ENCODE measurements around the gene CNKSR1. TPM values are rescaled to one million over a fixed set of nuclear protein-coding genes. Genes with fewer than 3 reads are reported as not detected.
"Not testable (repeated sequence)": the region's sequence is repeated elsewhere in the genome, so short reads cannot be mapped to it uniquely, and the experiment has no call there.

The CNKSR1 gene
- total RNA-seq, 6 experiments from 2014 or later = 0.19 to 0.57 (median 0.33) TPM

GRCh38 chr1:26225033-26225831 is 47.9 kb downstream of the CNKSR1 start:
- peaks cover 51% of the 10 kb centered on the region for H3K27me3 Mint-ChIP-seq (ENCODE audit: insufficient read depth)
- peaks cover 7% of the 10 kb centered on the region for H3K4me1 Mint-ChIP-seq (ENCODE audit: low read depth)
- H3K4me3 Mint-ChIP-seq = peak overlapping the region; percentile 48
- DNase-seq = no peak
- H3K9me3 Mint-ChIP-seq = no peaks in the 10 kb centered on the region
- no peaks in the 10 kb centered on the region for H3K36me3 Mint-ChIP-seq (ENCODE audit: low read depth)
- no peak for TF ChIP-seq CTCF (IDR thresholded peaks at IDR 0.05)
- no peak overlapping the region for H3K27ac Mint-ChIP-seq

- DNase-seq; H3K36me3 Mint-ChIP-seq (ENCODE audit: low read depth); H3K4me3 Mint-ChIP-seq; H3K27ac Mint-ChIP-seq; H3K9me3 Mint-ChIP-seq: not testable (repeated sequence)
- peaks cover 21% of the 10 kb centered on the region for H3K27me3 Mint-ChIP-seq (ENCODE audit: insufficient read depth)
- peaks cover 20% of the 10 kb centered on the region for H3K4me1 Mint-ChIP-seq (ENCODE audit: low read depth)
Observed at GRCh38 chr1:26230682-26231081, 53.4 kb downstream of the CNKSR1 start.

- DNase-seq = peak; percentile 96
- Mint-ChIP-seq H3K36me3 (ENCODE audit: low read depth) (peaks cover 5% of the 10 kb centered on the region; the same call in 1 of the 2 replicates), H3K9me3 (no peaks in the 10 kb centered on the region), H3K4me3 (peak within 1 kb of the TSS; percentile 97), H3K27me3 (ENCODE audit: insufficient read depth) (peaks cover 4% of the 10 kb centered on the region), H3K27ac (peak within 1 kb of the TSS; percentile 92), H3K4me1 (ENCODE audit: low read depth) (peaks cover 37% of the 10 kb centered on the region)
- peak; percentile 86 for TF ChIP-seq CTCF (IDR thresholded peaks at IDR 0.05)
Observed at GRCh38 chr1:26233903-26234643, 56.8 kb downstream of the CNKSR1 start, which contains the start of gene CEP85. CEP85 (plus strand) TSS chr1:26234200; CDS start chr1:26239784, 5,584 bp downstream.

- DNase-seq = no peak
- peaks cover 42% of the 10 kb centered on the region for H3K4me1 Mint-ChIP-seq (ENCODE audit: low read depth)
- peak overlapping the region; percentile 97 for H3K4me3 Mint-ChIP-seq
- no peaks in the 10 kb centered on the region for H3K9me3 Mint-ChIP-seq
- TF ChIP-seq CTCF (IDR thresholded peaks at IDR 0.05) = no peak; the same call in 1 of the 2 replicates
- peak overlapping the region; percentile 92 for H3K27ac Mint-ChIP-seq
- H3K36me3 Mint-ChIP-seq (ENCODE audit: low read depth) = peaks cover 5% of the 10 kb centered on the region; the same call in 1 of the 2 replicates
- peaks cover 4% of the 10 kb centered on the region for H3K27me3 Mint-ChIP-seq (ENCODE audit: insufficient read depth)
Observed at GRCh38 chr1:26234644-26235370, 57.5 kb downstream of the CNKSR1 start.

- H3K27me3 Mint-ChIP-seq (ENCODE audit: insufficient read depth) = peaks cover 1% of the 10 kb centered on the region
- no peak for TF ChIP-seq CTCF (IDR thresholded peaks at IDR 0.05)
- H3K4me3 Mint-ChIP-seq = no peak overlapping the region
- peaks cover 5% of the 10 kb centered on the region; the same call in 1 of the 2 replicates for H3K36me3 Mint-ChIP-seq (ENCODE audit: low read depth)
- peaks cover 46% of the 10 kb centered on the region for H3K4me1 Mint-ChIP-seq (ENCODE audit: low read depth)
- no peak for DNase-seq
- peak overlapping the region; percentile 64 for H3K27ac Mint-ChIP-seq
- H3K9me3 Mint-ChIP-seq = no peaks in the 10 kb centered on the region
Observed at GRCh38 chr1:26237230-26237966, 60.1 kb downstream of the CNKSR1 start.

Other genes starting within 250 kb of the CNKSR1 start
- gene PAFAH2, start 179.4 kb upstream of the CNKSR1 start, total RNA-seq (2021; fragmentation: NEBNext Ultra II Directional; extraction: Animal tissue kit (Norgen Biotek cat#: 25700)) = 10 to 100 TPM in 3 of 6 experiments, 1 to 10 TPM in 3; 9.4 to 14.0 (median 10.0) TPM
- gene EXTL1, start 155.7 kb upstream of the CNKSR1 start, total RNA-seq (2021; fragmentation: NEBNext Ultra II Directional; extraction: Animal tissue kit (Norgen Biotek cat#: 25700)) = 10 to 100 TPM in 3 of 6 experiments, 1 to 10 TPM in 3; 8.1 to 22.9 (median 9.4) TPM
- not detected for gene SLC30A2, start 131.4 kb upstream of the CNKSR1 start, total RNA-seq (2021; fragmentation: NEBNext Ultra II Directional; extraction: Animal tissue kit (Norgen Biotek cat#: 25700))
- not detected for gene TRIM63, start 109.9 kb upstream of the CNKSR1 start, total RNA-seq (2021; fragmentation: NEBNext Ultra II Directional; extraction: Animal tissue kit (Norgen Biotek cat#: 25700))
- gene PDIK1L, start 65.7 kb upstream of the CNKSR1 start, total RNA-seq (2021; fragmentation: NEBNext Ultra II Directional; extraction: Animal tissue kit (Norgen Biotek cat#: 25700)) = 1 to 10 TPM; 2.5 to 4.4 (median 3.8) TPM
- not detected for gene FAM110D, start 18.4 kb upstream of the CNKSR1 start, total RNA-seq (2021; fragmentation: NEBNext Ultra II Directional; extraction: Animal tissue kit (Norgen Biotek cat#: 25700))
- gene C1orf232, start 8.5 kb upstream of the CNKSR1 start, total RNA-seq (2021; fragmentation: NEBNext Ultra II Directional; extraction: Animal tissue kit (Norgen Biotek cat#: 25700)) = not detected
- gene ZNF593, start 7.6 kb upstream of the CNKSR1 start, total RNA-seq (2021; fragmentation: NEBNext Ultra II Directional; extraction: Animal tissue kit (Norgen Biotek cat#: 25700)) = 10 to 100 TPM; 33.5 to 46.3 (median 38.7) TPM
- gene ZNF593OS, start 5.7 kb upstream of the CNKSR1 start, total RNA-seq (2021; fragmentation: NEBNext Ultra II Directional; extraction: Animal tissue kit (Norgen Biotek cat#: 25700)) = not detected
- gene CATSPER4, start 13.1 kb downstream of the CNKSR1 start, total RNA-seq (2021; fragmentation: NEBNext Ultra II Directional; extraction: Animal tissue kit (Norgen Biotek cat#: 25700)) = not detected
- 1 to 10 TPM; 4.9 to 8.6 (median 8.4) TPM for gene CEP85, start 56.7 kb downstream of the CNKSR1 start, total RNA-seq (2021; fragmentation: NEBNext Ultra II Directional; extraction: Animal tissue kit (Norgen Biotek cat#: 25700))
- 100 to 1,000 TPM; 731 to 914 (median 779) TPM for gene SH3BGRL3, start 102.6 kb downstream of the CNKSR1 start, total RNA-seq (2021; fragmentation: NEBNext Ultra II Directional; extraction: Animal tissue kit (Norgen Biotek cat#: 25700))
- gene UBXN11, start 129.1 kb downstream of the CNKSR1 start, total RNA-seq (2021; fragmentation: NEBNext Ultra II Directional; extraction: Animal tissue kit (Norgen Biotek cat#: 25700)) = 10 to 100 TPM in 4 of 6 experiments, 1 to 10 TPM in 2; 9.5 to 11.9 (median 10.5) TPM
- gene CD52, start 140.5 kb downstream of the CNKSR1 start, total RNA-seq (2021; fragmentation: NEBNext Ultra II Directional; extraction: Animal tissue kit (Norgen Biotek cat#: 25700)) = not detected
- gene CRYBG2, start 176.6 kb downstream of the CNKSR1 start, total RNA-seq (2021; fragmentation: NEBNext Ultra II Directional; extraction: Animal tissue kit (Norgen Biotek cat#: 25700)) = not detected
- not detected for gene ZNF683, start 195.3 kb downstream of the CNKSR1 start, total RNA-seq (2021; fragmentation: NEBNext Ultra II Directional; extraction: Animal tissue kit (Norgen Biotek cat#: 25700))
- gene LIN28A, start 233.3 kb downstream of the CNKSR1 start, total RNA-seq (2021; fragmentation: NEBNext Ultra II Directional; extraction: Animal tissue kit (Norgen Biotek cat#: 25700)) = not detected